Limb (tissue), 2 donors: ENCODE results near the gene DCDC2.
"Not testable (repeated sequence)": the region's sequence is repeated elsewhere in the genome, so short reads cannot be mapped to it uniquely, and the experiment has no call there.

Experiments
- DNase-seq, 2 donors: peaks; one replicate each; pipeline ENCODE4 v3.0.0-alpha.2; 2016; ENCODE audit errors: extremely low spot score in 2 of 2

The DCDC2 gene

DNA sequence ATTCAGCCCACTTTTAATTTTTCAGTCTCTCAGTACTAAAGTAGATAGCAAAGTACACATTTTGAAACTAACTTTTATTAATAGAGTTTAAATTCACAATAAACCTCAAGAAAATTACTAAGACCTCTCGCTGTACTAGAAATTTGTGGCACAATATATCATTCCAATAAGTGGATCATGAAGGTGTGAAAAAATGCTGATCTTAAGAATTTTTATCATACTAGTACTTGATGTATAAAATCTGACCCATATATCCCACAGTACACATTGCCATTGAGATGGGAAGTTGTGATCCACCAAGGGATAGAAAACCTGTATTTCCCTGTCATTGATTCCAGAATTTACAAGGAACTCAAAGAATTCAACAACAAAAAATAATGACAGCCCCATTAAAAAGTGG lies 85.7 kb downstream of the DCDC2 start:
- DNase-seq = no peak

DNA sequence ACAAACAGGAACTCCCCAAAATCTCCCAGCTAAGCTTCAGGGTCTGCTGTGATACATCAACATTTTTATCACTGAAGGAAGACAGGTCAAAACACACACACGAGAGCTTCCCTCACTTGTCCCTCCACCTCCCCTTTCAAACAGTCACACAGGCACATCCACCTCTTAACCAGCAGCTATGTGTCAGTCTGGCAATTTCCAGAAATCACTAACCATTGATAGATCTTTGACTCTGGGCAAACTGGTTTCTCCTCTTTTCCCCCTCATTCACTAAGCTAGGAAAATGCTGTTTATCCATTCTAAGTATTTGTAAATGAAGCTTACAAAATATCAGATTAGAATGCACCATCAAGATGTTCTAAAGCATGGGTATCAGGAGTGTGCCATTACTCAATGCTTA lies 87.8 kb downstream of the DCDC2 start:
- DNase-seq = no peak

DNA sequence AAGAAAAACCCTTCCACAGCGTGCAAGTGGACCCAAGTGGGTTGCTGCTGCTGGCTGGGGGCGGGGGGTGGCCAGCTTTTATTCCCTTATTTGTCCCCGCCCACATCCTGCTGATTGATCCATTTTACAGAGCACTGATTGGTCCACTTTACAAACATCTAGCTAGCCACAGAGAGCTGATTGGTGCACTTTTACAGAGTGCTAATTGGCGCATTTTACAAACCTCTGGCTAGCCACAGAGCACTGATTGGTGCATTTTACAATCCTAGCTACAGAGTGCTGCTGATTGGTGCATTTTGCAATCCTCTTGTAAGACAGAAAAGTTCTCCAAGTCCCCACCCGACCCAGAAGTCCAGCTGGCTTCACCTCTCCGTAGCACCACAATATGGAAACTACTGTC lies 99.6 kb downstream of the DCDC2 start:
- DNase-seq = not testable (repeated sequence)

DNA sequence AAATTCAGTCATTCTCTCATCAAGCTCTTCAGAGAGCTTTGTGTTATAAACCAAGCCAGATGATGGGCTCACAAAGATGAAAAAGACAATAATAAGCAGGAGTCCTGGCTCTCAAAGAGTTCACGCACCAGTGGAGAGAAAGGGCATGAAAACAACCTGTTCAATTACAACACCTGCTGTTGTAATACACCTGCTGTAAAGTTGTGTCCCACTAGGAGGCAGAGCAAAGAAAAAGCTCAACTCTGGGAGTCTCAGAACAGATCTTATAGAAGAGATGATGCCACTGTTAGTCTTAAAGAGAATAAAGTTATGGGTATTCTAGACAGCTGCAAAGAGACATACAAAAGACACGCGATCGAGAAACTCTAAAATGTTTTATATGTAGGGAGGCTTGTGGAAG lies 100.6 kb downstream of the DCDC2 start:
- no peak for DNase-seq

DNA sequence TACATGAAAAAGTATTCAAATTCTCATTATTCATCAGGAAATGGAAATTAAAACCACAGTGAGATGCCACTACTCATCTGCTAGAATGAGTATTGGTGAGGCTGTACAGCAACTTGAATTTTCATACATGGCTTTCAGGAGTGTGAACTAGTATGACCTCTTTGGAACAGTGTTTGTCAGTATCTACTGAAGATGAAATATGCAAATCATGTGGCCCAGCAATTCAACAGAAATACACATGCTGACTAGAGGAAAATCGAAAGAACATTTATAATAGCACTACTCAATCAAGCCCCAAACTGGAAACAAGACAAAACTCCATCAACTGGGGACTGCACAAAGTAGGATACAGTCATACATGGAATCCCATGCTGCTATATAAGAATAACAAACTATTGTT lies 102.2 kb downstream of the DCDC2 start:
- DNase-seq = no peak

DNA sequence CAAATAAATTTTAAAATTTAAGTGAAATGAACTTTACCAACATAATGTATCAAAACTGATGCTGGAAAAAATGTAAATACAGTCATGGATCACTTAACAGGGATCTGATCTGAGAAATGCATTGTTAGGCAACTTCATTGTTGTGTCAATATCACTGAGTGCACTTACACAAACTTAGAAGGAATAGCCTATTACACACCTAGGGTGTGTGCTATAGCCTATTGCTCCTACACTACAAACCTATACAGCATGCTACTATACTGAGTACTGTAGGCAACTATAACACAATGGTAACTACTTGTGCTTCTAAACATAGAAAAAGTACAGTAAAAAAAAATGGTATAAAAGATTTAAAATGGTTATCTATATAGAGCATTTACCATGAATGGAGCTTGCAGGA lies 104.5 kb downstream of the DCDC2 start:
- no peak for DNase-seq

DNA sequence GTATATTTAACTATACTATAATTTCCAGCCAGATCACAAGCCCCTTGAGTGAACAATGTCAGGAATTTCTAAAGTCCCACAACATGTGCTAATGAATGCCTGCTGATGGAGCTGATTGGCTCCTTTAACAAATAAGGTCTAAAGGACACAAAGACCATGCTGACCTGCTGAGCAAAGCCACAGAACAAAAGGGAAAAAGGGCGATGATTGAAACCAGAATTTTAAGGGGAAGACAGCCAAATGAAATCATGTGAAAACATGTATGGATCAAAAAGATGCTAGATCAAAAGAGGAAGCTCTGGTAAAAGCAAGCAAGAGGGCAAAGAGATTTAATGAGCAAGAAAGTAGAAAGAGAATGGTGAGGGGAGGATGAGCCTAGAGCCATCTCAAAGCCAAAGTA lies 105.6 kb downstream of the DCDC2 start:
- DNase-seq = no peak

DNA sequence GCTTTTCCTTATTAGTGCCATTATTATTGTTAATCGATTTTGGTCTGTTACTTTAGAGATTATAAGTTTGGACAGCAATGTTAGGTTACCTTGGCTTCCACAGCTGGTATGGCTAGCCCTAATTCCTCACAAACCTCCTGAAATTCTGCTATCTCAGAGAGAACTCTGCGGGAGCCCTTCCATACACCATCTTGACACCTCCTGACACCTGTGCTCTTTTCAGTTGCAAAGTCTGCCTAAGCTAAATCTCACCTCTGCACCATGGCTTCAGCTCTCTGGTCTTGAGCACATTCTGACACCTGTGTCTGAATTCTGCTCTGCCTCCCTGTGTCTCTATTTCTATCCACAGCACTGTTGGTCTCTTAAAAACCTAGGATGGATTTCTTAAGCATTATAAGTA lies 106.5 kb downstream of the DCDC2 start:
- no peak for DNase-seq

DNA sequence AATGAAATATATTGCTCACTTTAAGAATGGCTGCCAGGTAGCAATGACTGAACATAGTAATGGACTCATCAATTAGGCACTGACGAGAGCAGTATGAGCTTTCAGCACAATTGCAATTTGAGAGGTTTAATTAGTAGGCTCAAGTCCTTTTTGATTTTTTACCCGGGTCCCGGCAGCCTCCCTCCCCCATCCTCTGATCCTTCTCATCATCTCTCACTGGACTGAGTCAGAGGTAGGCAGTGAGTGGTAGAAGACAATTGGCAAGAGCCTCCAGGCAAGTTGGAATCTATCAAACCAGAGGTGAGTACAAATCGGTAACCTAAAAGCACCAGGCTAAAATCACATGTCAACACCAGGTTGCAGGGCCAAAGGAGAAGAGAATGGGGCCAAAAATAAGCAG lies 107.9 kb downstream of the DCDC2 start:
- no peak for DNase-seq

DNA sequence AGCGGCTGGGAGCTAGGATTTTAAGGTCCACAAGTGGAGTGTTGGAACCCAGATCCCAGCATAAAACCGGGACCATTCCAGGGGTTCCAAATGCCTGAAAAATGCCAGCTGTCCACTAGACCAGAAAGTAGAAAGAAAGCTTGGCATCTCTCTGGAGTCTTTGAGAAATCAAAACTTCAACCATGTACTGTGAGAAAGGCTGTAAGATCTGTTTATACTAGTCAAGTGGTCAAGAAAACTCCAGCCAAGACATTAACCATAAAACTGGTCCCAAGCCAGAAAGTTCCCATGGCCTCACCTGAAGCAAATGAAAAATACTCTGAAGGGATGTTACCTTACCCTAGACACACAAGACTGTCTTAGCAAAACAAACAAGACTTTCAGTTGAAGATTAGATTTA lies 112.6 kb downstream of the DCDC2 start:
- DNase-seq = no peak

DNA sequence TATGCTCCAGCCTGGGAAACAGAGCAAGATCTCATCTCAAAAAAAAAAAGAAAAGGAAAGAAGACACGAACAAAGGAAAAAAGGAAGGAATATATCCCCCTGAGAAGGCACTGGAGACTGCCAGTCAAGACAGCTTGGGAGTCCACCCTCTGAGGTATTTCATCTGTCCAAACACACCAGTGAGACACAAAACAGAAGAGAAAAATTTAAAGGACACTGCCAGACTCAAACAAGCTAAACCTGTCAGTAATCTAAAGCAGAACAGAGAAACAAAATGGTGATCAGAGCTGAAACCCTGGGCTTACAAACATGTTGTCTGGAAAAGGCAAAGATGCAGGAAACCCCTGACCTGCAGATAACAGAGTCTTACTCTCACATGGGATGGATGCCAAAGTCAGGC lies 114.9 kb downstream of the DCDC2 start:
- no peak for DNase-seq

DNA sequence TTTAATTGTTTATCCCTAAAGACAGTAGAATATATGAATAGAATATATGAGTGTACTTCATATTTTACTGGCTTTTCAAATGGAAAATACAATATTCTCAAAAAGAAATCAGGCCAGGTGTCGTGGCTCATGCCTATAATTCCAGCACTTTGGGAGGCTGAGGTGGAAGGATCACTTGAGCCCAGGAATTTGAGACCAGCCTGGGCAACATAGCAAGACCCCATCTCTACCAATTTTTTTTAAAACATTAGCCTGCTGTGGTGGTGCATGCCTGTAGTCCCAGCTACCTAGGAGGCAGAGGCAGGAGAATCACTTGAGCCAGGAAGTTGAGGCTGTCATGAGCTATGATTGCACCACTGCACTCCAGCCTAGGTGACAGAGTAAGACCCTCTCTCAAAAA lies 116.1 kb downstream of the DCDC2 start:
- not testable (repeated sequence) for DNase-seq

DNA sequence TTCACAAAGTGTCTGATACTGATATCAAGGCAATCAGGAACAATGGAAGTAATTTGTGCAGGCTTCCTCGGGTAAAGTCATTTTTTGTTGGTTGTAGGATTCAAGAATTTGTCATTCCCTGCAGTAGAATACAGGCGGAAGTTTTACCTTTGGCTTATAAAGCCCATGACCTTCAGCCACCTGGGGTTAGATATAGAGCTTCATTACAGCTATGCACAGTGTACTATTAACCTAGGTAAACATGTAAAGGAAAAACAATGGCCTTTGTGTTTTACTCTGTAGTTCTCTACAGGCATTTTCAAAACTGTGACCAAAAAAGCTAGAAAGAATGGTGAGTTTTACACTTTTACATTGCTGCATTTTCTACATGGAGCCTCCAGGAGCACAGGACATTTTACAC lies 116.9 kb downstream of the DCDC2 start:
- no peak for DNase-seq

DNA sequence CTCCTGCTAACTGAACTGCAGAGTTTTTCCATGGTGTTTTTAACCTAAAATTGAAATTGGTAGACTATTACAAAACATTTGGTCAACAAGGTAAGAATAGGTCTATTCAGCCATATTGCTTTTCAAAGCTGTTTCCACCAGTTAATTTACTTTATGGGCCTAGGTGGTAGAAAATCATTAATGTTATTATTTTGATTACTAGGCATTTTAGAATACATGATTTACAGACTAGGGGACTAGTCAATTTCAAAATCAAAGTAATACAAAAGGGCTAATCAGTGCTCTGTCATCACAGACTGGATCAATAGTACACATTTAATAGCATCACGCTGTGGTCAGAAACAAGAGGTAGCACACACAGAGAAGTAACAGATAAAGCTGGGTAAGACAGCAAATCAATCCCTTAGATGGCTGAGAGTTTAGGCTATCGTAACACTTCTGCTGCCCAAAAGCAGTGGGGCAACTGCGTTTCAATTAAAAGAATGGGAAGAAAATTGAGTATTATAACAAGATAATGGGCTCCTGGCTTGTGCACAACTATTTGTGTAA lies 117.4 kb downstream of the DCDC2 start:
- DNase-seq = no peak

DNA sequence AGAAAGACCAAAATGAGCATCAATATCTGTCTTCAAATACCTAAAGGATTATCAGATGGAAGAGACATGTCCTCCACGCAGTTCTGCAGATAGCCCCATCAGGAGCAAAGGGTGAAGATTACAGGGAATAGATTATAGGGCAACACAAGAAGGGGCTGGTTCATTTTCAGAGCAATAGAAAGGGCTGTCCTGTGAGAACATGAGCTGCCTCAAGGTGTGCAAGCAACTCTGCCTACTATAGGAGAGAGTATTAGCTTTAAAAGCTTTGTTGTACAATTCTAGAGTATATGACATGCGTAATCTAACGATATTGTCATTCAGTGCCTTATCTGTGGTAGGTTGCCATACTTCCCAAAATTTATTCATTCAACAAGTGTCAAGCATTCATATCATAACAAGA lies 119.2 kb downstream of the DCDC2 start:
- DNase-seq = no peak

DNA sequence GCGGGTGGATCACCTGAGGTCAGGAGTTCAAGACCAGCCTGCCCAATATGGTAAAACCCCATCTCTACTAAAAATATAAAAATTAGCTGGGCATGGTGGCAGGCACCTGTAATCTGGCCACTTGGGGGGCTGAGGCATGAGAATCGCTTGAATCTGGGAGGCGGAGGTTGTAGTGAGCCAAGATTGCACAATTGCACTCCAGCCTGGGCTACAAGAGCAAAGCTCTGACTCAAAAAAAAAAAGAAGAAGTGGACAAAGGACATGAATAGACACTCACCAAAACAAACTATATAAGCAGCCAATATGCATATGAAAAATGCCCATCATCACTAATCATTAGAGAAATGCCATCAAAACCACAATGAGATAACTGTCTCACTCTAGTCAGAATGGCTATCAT lies 121.1 kb downstream of the DCDC2 start:
- not testable (repeated sequence) for DNase-seq

DNA sequence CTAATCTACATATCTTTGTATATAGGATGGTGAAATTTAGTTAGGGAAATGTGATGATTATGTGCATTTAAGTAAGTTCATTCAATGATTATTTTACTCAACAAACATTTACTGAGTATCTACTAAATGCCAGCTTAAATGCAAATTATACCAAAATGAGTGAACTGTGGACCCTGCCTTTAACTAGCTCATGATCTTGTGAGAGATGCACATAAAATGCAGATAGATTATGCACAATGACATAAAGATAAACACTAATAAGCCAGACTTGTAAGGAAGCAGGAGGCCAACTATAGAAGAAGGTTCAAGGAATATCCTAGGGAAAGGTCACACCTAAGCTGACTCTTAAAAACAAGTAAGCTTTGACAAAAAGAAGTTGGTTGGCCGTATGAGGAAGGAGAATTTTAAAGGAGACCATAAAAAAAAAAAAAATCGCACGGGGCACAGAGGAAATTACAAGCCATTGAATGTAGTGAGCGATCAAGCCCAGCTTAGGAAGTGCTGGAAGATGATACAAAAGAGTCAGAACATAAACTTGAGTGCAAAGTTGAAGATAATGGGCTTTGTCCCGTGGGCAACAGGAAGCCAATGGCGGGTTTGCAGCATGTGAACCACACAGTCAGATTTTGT lies 123.9 kb downstream of the DCDC2 start:
- no peak for DNase-seq

DNA sequence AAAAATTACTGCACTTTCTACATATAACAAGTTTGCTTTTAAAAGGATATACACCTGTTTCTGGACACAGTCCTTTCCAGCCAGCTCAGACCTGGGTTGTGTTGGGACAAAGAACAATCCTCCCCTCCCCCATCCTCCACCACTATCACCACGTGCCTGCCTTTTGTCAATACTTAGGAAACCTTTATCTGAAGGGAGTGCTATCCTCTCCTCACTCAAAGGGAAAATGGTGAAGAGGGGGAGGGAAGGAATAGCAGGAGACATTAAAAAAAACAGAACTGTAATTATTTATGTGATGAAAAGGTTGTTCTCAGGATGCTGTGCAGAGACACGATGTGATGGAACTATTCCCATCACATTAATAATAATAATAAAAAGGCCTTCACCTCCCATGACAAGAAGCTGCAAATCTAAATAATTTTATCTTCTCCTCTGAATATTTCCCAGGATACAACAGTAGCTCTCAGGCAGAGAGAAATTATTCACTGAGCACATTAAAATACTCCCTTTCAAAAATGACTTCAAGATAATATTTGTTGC lies 126.4 kb downstream of the DCDC2 start:
- no peak for DNase-seq

DNA sequence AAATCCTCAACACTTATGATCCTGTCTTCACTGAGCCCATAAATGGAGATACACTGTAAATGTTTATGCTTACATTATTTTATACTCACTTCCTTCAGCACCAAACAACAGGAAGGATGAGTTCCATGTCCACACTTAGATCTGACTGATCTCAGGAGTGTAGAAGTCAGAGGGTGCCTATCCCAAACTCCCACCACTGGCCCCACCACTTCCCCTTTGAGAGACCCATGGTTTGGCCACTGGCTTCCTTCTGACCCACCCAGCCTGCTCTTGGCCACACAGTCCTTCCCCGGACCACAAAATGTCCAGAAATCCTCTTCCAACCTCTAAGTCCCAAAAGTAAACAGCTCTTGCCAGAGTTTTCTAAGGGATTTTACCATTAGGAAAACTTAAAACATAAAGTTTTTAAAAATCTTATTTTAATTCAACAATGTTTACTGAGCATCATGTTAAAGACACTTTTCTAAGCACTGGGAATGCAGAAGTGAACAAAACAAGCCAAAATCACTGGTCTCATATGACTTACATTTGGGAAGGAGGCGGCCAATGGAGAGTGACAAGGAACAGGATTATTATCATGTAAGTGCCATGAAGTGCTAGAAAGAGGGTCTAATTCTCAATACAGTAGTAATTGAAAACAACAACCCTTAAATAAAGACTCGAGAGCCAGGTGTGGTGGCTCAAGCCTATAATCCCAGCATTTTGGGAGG lies 128.0 kb downstream of the DCDC2 start:
- no peak for DNase-seq

DNA sequence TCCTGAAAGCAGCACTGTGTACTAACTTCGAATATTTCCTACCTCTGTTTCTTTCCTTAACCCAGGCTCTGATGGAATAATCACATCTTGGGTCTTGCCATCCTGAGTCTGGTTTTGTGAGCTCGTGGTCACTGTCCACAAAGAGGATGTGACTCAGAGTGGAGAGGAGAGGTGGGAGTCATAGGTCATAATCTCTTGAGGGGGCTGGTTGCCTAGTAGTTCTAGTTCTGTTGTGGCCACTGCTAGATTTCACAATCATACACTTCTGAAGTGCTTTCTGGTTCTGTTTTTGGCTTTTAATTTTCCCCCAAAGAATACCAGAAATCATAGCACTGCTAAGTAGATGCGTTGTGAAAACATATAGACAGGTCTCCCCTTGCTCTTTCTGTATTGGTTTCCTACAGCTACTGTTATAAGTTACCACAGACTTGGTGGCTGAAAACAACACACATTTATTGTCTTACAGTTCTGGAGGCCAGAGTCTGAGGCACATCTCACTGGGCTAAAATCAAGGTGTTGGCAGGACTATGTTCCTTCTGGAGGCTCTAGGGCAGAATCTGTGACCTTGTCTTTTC lies 129.1 kb downstream of the DCDC2 start:
- no peak for DNase-seq

DNA sequence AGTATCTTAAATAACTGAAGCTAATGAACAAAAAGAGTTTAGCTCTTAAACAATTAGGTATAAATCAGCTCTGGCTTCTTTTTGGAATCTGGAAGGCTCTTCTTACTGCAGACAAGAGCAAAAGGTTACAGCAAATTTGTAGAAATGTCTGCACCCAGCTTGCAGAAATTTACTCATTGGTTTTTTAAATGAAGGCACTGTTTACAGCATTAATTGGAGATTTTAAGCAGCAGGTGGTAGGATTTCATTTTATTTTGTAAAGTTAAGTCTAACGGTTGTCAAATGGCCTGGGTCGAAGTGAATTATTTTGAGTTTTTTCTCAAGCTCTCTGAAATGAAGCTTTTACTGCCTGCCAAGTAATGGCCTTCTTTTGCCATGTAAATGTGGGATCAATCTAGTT lies 129.7 kb downstream of the DCDC2 start:
- DNase-seq = no peak

DNA sequence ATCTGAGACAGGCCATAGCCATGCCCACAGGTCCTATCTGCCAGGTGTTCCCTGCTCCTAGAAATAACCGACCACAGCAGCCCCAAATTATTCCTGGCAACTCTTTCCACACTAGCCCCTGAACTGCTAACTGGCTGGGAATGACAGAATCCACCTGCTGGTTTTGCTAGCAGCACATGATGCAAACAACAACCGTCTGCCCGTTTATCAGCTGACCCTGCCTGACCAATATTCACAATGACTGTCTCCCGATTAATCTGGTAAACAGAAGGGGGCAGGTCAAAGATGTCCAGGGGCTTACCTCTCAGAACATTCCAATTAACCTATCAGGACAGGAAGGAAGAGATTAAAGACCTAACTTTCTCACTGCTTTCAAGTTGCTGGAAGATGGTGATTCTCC lies 130.3 kb downstream of the DCDC2 start:
- no peak for DNase-seq

DNA sequence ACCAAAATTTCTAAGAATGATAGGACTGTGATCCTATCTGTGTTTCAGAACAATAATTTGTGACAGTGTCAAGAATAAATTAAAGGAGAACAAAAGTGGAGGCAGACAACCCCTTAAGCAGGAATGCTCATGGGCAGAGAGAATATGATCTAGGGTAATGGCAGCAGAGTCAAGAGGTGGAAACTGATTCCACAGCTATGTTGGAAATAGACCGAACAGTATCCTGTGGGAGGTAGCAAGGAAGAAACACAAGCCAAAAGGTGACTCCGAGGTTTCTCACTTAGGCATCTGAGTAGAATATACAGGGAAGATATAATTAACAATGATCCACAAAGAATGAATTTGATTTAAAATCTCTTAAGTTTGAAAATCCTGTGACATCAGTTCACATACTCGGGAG lies 131.3 kb downstream of the DCDC2 start:
- DNase-seq = no peak
